ENCODE data around the gene OTULINL. TPM values are rescaled to one million over a fixed set of nuclear protein-coding genes. Genes with fewer than 3 reads are reported as not detected.

The OTULINL gene
- total and polyA plus RNA-seq, 2 of the 8 experiments (the other 6 are each of a cell fraction or from before 2014, with no cell fraction given) = 3.1 to 8.3 TPM

GRCh38 chr5:14597080-14597479 is 15.5 kb downstream of the OTULINL start (continued):
- no peak for TF ChIP-seq ZNF274 (IDR thresholded peaks at IDR 0.05; ENCODE audit: borderline replicate concordance, extremely low read depth, low read length)
- TF ChIP-seq EGR1 (IDR thresholded peaks at IDR 0.05; ENCODE audit: borderline replicate concordance, low read depth, low read length) = no peak
- TF ChIP-seq RFX5 (IDR thresholded peaks at IDR 0.05; ENCODE audit: borderline replicate concordance, low read depth, low read length) = no peak
- TF ChIP-seq POLR2AphosphoS5 (IDR thresholded peaks at IDR 0.05; ENCODE audit: low read depth, low read length) = no peak
- no peak for TF ChIP-seq TCF12 (IDR thresholded peaks at IDR 0.05; ENCODE audit: low read depth, low read length)
- no peak for TF ChIP-seq GTF2F1 (IDR thresholded peaks at IDR 0.05; ENCODE audit: borderline replicate concordance, low read depth, low read length)
- no peak for TF ChIP-seq JUN (IDR thresholded peaks at IDR 0.05; ENCODE audit: low read depth, low read length)
- no peak for TF ChIP-seq JUND (IDR thresholded peaks at IDR 0.05; ENCODE audit: low read length)
- TF ChIP-seq GABPA (IDR thresholded peaks at IDR 0.05; ENCODE audit: borderline replicate concordance, insufficient read depth, low read length) = no peak
- no peak for TF ChIP-seq YY1 (IDR thresholded peaks at IDR 0.05; ENCODE audit: low read depth, low read length)
- TF ChIP-seq KDM5A (IDR thresholded peaks at IDR 0.05; ENCODE audit: low read length) = no peak

Data from H1 (cell line).